Mesodermal cell (in vitro differentiated cells): Measurements from ENCODE around the gene ANKRD44.
"Not testable (repeated sequence)": the region's sequence is repeated elsewhere in the genome, so short reads cannot be mapped to it uniquely, and the experiment has no call there.

Source experiments
- H3K27ac ChIP-seq: 2 replicates; pipeline ENCODE4 v1.7.0; 2013; ENCODE audit warnings: mild to moderate bottlenecking, low read depth, low read length, moderate library complexity; ENCODE audit not compliant: severe bottlenecking
- H3K36me3 ChIP-seq: 2 replicates; pipeline ENCODE4 v1.7.1; 2013; ENCODE audit warnings: mild to moderate bottlenecking, low read length, moderate library complexity; ENCODE audit not compliant: control insufficient read depth, insufficient read depth
- H3K4me1 ChIP-seq: one replicate; pipeline ENCODE4 v1.7.1; 2013; ENCODE audit warnings: mild to moderate bottlenecking, low read length; ENCODE audit not compliant: insufficient read depth, control insufficient read depth, poor library complexity, severe bottlenecking
- H3K4me3 ChIP-seq: 2 replicates; pipeline ENCODE4 v1.7.0; 2013; ENCODE audit warnings: low read length, control low read depth, mild to moderate bottlenecking; ENCODE audit not compliant: insufficient read depth, poor library complexity, severe bottlenecking; ENCODE audit errors: extremely low read depth
- H3K9me3 ChIP-seq: 2 replicates; pipeline ENCODE4 v1.7.1; 2013; ENCODE audit warnings: mild to moderate bottlenecking, low read length, moderate library complexity; ENCODE audit not compliant: control insufficient read depth
- WGBS, 2 experiments: methylation state at CpG; one replicate each; pipeline ENCODE4 v1.1.5; 2013; ENCODE audit warnings: missing lambda C conversion rate in 2 of 2; ENCODE audit not compliant: insufficient coverage in 2 of 2; 5-methylcytosine and 5-hydroxymethylcytosine counted together

The ANKRD44 gene

DNA sequence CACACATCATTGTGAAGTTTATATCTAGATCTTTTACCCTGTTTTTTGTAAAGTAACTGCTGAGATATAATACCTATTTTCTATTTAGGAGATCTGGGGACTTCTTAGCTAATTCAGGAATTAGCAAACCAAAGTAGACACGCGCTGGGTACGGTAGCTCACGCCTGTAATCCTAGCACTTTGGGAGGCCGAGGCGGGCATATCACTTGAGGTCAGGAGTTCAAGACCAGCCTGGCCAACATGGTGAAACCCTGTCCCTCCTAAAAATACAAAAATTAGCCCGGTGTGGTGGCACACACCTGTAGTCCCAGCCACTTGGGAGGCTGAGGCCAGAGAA is 23.0 kb downstream of the ANKRD44 start:
- not testable (repeated sequence) for H3K36me3 ChIP-seq, H3K4me1 ChIP-seq, H3K27ac ChIP-seq, H3K4me3 ChIP-seq, H3K9me3 ChIP-seq
- 88 to 93% methylated on average over 6 of the region's 7 CpGs for WGBS, 2 experiments

DNA sequence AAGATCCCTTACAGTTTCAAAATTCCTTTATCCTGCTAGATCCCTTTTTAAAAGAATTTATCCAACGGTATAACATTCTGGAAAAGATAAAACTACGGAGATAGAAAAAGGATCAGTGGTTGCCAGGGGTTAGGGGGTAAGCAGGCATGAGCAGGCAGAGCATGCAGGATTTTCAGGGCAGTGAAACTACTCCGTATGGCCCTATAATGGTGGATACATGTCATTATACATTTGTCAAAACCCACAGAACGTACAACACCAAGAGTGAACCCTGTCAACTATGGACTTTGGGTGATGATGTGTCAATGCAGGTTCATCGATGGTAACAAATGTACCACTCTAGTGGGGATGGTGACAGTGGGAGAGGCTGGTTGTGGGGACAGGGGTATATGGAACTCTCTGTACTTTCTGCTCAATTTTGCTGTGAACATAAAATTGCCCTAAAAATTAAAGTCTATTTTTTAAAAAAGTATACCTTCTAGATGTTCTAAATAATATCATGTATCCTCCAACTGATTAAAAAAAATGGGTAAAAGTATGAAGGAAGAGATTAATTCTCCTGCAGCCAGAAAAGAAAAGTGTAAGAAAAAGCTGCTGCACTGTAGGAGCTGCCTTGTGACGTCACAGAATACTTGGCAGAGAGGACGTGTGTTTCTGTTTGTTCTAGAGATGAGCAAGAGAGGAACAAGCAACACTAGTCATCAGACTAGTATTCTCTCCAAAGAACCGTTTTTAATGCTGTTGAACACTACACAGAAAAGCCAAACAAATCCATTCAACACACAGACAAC is 23.6 kb downstream of the ANKRD44 start:
- Histone ChIP-seq H3K9me3 (no peaks in the 10 kb centered on the region), H3K27ac (no peak overlapping the region), H3K4me3 (no peak overlapping the region), H3K4me1 (peaks cover 6% of the 10 kb centered on the region), H3K36me3 (no peaks in the 10 kb centered on the region)
- 90 to 100% methylated on average over 2 to 3 of the region's 8 CpGs for WGBS, 2 experiments

DNA sequence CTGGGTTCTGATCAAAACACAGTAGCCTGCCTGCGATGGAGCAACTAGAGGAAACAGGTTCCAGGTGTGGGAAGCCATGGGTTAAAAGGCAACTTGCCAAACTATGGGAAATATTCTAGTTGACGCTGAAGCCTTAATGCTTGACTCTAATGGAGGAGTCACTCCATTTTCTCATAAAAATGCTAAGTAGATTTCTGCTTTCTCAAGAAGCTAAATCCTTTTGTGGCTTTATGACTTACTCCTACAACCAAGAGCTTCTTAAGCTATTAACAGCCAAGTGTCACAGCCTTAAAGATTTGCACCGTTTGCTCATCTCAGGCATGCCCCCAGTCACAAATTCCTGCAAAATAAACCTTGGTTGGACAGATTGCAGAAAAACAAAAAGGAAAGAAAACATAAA is 25.2 kb downstream of the ANKRD44 start:
- Histone ChIP-seq H3K4me3 (no peak overlapping the region), H3K27ac (no peak overlapping the region), H3K36me3 (no peaks in the 10 kb centered on the region), H3K4me1 (peaks cover 6% of the 10 kb centered on the region), H3K9me3 (no peaks in the 10 kb centered on the region)
- WGBS, 2 experiments: 100% methylated on average over 1 to 2 of the region's 3 CpGs

DNA sequence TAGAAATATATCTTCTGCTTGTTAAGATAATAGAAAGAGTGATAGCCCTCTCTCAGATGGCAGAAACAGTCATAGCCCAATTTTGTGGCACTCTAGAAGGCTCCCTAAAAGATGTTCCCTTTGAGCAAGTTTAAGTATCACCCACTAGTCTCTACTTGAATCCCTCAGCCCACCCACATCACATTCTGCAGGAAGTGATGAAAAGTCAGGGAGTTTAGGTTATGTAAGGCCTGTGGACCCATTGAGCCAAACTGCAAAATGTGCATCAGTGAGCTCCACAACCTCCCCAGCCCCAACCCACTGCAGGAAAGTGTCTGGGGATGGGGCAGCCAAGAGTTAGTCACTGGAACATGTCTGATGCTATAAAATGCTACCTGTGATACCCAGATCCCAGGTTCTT is 25.6 kb downstream of the ANKRD44 start:
- Histone ChIP-seq H3K9me3 (no peaks in the 10 kb centered on the region), H3K27ac (no peak overlapping the region), H3K36me3 (no peaks in the 10 kb centered on the region), H3K4me1 (peaks cover 6% of the 10 kb centered on the region), H3K4me3 (no peak overlapping the region)

DNA sequence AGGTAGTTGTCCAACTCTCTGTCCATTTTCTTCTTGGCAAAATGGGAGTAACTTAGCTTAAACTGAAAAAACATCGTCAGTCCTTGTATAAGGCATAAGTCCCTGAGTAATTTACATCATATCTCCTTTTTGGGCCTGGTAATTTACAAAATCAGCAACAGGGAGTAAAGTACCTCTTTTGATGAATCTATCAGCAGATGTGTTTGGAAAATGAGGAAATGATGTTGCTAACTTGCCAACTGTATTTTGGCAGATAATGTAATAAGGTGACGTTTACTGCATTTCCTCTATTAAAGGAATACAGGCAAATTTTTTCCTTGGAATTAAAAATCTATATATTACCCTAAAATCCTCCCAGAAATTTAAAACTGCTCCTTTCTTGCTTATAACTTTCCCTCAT is 29.2 kb downstream of the ANKRD44 start:
- Histone ChIP-seq H3K4me1 (no peaks in the 10 kb centered on the region), H3K27ac (no peak overlapping the region), H3K4me3 (no peak overlapping the region), H3K36me3 (no peaks in the 10 kb centered on the region), H3K9me3 (no peaks in the 10 kb centered on the region)
- WGBS, 2 experiments: no CpG with 5 or more reads among the region's 2 CpGs

DNA sequence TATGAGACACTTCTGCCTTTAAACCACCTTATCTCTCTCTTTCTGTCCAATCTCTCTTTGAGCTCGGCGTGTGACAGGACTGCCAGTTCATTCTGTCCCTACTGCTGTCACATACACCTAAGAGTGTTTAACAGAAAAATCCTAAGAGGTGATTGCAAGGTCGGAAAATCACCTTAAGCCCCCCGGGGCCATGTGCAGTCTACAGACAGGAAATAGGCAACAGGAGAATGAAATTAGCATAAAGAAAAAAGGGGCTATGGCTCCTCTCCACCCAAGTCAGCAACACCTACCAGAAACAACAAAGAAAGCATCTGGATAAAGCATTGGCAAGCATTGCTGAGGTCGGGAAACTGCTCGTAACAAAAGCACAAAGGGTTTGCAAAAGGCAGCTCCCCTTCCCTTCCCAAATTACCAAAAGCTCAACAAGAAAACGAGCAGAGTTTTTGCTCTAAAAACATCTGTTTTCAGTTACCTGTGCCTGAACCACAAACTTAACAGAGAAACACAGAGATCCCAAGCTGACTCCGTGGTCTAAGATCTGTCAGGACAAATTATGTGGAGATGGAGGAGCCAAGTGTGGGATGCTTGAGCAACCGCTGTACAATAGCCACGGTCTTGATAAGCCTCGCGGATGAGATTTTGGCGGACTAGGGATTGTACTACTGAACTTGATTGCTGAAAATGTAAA is 30.4 kb downstream of the ANKRD44 start:
- Histone ChIP-seq H3K9me3 (no peaks in the 10 kb centered on the region), H3K4me3 (no peak overlapping the region), H3K36me3 (no peaks in the 10 kb centered on the region), H3K4me1 (no peaks in the 10 kb centered on the region), H3K27ac (no peak overlapping the region)
- 81 to 84% methylated on average over 9 to 11 of the region's 13 CpGs for WGBS, 2 experiments

DNA sequence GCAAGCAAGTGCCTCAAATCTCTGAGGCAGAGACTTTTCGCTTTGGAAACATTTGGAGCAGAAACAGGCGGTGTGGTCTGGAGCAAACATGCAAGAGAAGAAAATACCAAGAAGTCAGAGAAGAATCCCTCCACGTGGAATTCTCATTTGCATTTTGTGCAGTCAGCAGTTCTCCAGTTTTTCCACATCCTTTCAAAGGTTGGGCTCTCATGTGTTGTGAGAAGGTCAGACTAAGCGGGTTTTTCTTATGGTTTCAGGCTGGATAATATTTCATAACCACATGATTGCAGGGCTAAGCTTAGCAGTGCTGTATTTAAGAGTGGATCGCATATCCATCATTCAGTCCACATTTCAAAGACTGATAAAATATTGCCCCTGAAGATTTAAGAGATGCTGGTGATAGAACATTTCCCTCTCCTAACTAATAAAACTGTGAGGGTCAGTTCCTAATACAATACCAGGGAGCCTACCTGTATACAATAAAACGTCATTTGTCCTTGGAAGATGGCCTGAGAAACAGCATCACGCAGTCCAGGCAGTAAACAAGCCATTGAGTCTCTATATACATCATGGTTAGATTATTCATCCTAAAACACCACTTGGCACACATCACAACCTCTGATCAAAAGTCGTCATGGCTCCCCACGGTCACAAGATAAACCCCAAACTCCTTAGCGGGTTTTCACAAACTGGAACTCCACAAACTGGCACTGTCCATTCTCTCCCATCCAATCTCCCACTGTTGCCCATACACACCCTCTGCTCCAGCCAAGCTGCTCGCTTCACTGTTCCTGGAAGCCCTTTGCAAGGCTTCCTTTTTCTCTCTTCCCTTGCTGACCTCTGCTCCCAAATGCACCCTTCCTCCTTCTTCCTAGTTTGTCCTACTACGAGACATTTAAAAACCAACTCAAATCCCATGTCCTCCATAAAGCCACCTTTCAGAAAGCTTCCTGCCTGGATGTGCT is 31.5 kb downstream of the ANKRD44 start:
- Histone ChIP-seq H3K36me3 (no peaks in the 10 kb centered on the region), H3K4me3 (no peak overlapping the region), H3K4me1 (no peaks in the 10 kb centered on the region), H3K27ac (no peak overlapping the region), H3K9me3 (no peaks in the 10 kb centered on the region)
- 79 to 85% methylated on average over 9 to 10 of the region's 12 CpGs for WGBS, 2 experiments

DNA sequence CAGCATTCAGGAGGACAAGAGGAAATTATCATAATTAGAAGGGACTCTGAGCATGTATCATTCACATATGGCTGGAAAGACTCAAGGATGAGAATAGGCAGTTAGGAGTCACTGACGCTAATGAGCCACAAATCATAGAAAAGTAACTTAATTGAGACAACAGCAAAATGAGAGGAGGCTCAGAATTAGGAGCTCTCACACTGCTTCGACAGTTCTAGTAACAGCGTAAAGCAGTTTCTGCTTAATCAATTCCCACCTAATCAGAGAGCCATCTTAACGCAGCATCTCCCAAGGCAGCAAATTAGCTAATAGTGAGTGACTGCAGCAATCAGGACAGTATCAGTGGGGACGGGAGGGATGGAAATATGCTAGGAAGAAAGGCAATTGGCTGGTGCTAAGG is 32.8 kb downstream of the ANKRD44 start:
- Histone ChIP-seq H3K27ac (no peak overlapping the region), H3K9me3 (no peaks in the 10 kb centered on the region), H3K4me3 (no peak overlapping the region), H3K36me3 (no peaks in the 10 kb centered on the region), H3K4me1 (no peaks in the 10 kb centered on the region)
- 94 to 97% methylated on average over 3 to 4 of the region's 5 CpGs for WGBS, 2 experiments

DNA sequence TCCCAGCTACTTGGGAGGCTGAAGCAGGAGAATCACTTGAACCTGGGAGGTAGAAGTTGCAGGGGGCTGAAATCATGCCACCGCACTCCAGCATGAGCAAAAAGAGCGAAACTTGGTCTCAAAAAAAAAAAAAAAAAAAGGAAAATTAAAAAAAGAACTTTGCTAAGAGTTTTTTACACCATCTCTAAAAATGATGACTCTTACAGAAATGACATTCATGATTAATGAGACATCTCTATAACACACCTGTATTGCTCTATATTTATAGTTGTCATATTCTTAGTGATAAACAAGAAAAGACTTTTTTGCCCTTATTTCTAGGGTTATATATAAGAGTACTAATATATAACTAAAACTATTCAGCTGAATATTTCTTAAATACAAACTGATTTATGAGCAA is 34.4 kb downstream of the ANKRD44 start:
- Histone ChIP-seq H3K4me3 (no peak overlapping the region), H3K27ac (no peak overlapping the region), H3K9me3 (no peaks in the 10 kb centered on the region), H3K36me3 (no peaks in the 10 kb centered on the region), H3K4me1 (no peaks in the 10 kb centered on the region)
- WGBS, 2 experiments: no CpG with 5 or more reads among the region's 2 CpGs

DNA sequence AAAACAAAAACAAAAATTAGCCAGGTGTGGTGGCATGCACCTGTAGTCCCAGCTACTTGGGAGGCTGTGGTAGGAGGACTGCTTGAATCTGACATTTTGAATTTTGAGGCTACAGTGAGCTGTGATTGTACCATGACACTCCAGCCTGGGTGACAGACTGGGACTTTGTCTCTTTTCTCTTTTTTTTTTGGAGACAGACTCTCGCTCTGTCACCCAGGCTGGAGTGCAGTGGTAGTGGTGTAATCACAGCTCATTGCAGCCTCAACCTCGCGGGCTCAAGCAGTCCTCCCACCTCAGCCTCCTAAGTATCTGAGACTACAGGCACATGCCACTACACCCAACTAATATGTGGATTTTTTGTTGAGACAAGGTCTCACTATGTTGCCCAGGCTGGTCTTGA is 35.6 kb downstream of the ANKRD44 start:
- no CpG with 5 or more reads among the region's 3 CpGs for WGBS, 2 experiments
- H3K4me1 ChIP-seq: no peaks in the 10 kb centered on the region
- H3K4me3 ChIP-seq: no peak overlapping the region
- no peak overlapping the region for H3K27ac ChIP-seq
- H3K9me3 ChIP-seq: no peaks in the 10 kb centered on the region
- H3K36me3 ChIP-seq: no peaks in the 10 kb centered on the region
